Measurements from ENCODE around the gene MASP1.
"Not testable (repeated sequence)": the region's sequence is repeated elsewhere in the genome, so short reads cannot be mapped to it uniquely, and the experiment has no call there.

MASP1 gene

GRCh38 chr3:187247398-187247797 lies 44.1 kb downstream of the MASP1 start:
- no peak overlapping the region for H3K4me3 ChIP-seq (ENCODE audit: low read depth, low read length)
- no peak for TF ChIP-seq CTCF (IDR thresholded peaks at IDR 0.05; ENCODE audit: low read depth, low read length)

DNA sequence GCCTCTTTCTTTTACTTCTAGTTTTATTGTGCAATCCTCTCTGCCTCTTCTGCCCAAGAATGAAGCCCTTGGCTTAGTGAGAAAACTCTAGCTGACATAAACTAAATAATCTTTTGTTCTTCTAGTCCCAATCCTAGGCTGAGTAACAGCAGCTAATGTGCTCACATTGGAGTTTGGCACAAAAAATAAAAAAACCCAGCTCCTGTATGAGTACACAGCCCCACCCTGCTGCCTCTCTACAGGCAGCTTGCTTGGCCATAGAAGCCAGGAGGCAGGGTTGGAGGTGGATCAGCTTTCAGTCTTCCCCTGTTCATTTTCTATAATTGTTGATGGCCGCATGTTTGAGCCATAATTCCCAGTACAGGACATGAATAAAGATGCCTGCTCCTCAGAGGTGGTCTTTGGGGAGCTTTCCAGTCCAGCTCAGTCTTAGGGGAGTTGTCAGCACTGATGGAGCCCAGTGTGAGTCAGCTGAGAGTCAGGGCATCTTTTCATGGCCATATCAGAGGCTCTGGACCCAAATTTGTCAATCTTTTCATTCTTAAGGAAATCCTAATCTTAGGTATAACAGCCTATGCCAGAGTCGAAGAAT lies 47.5 kb downstream of the MASP1 start:
- H3K4me3 ChIP-seq (ENCODE audit: low read depth, low read length), result no peak overlapping the region
- no peak for TF ChIP-seq CTCF (IDR thresholded peaks at IDR 0.05; ENCODE audit: low read depth, low read length)

- no peak overlapping the region for H3K4me3 ChIP-seq (ENCODE audit: low read depth, low read length)
- TF ChIP-seq CTCF (IDR thresholded peaks at IDR 0.05; ENCODE audit: low read depth, low read length), result no peak
Observed at GRCh38 chr3:187242900-187243299, 48.6 kb downstream of the MASP1 start.

DNA sequence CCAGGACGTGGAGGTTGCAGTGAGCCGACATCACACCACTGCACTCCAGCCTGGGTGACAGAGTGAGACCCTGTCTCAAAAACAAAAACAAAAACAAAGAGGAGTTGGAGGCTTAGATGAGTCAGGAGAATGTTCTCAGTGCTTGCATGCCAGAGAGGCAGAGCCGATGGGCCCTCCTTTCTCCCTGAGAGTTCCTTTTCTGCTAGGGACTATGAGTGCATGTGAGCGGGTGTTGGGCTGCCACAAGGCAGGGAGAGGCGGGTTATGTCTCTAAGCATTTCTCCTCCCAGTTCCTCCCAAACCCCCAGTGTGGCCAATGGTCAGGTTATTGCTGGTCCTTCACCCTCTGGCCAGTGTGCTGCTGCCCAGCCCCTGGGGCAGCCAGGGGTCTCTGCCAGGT lies 49.1 kb downstream of the MASP1 start:
- no peak overlapping the region for H3K4me3 ChIP-seq (ENCODE audit: low read depth, low read length)
- no peak for TF ChIP-seq CTCF (IDR thresholded peaks at IDR 0.05; ENCODE audit: low read depth, low read length)

- not testable (repeated sequence) for H3K4me3 ChIP-seq (ENCODE audit: low read depth, low read length)
Observed at GRCh38 chr3:187238835-187239234, 52.7 kb downstream of the MASP1 start.

DNA sequence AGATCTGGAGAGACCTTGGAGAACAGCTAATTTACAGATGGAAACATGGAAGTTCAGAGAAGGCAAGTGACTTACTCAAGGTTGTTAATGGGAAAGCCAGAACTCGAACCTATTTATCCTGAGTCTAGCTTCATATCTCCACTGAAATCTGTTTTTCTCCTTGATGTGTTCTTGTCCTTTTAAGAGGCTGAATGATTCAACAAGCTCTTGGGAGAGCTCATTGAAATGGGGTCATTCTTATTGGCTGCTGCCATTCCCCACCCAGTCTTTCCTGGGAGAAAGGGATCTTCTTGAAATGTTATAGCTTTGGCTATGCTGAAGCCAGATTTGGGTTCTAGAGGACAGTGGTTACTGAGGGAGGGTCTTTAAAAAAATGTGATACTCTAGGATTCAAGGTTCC lies 53.3 kb downstream of the MASP1 start:
- no peak overlapping the region for H3K4me3 ChIP-seq (ENCODE audit: low read depth, low read length)
- no peak for TF ChIP-seq CTCF (IDR thresholded peaks at IDR 0.05; ENCODE audit: low read depth, low read length)

DNA sequence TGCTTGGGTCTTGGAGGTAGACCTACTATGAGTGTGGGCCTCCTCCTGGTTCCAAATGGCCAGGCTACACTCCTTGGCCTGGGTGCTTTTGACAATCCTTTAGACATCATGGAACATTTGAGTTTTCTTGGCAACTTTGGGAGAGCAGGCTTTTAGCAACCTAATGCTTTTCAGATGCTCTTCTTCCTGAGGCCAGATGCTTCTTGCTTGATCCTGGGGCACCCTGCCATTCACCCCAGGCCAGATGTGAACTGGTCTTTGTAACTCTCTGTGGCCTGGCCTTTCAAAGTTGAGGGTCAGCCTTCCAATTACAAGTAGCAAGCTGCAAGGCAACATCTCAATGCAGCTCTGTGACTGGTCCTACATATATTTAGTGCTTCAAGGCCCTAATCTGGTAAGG lies 53.8 kb downstream of the MASP1 start:
- no peak overlapping the region for H3K4me3 ChIP-seq (ENCODE audit: low read depth, low read length)
- no peak for TF ChIP-seq CTCF (IDR thresholded peaks at IDR 0.05; ENCODE audit: low read depth, low read length)

DNA sequence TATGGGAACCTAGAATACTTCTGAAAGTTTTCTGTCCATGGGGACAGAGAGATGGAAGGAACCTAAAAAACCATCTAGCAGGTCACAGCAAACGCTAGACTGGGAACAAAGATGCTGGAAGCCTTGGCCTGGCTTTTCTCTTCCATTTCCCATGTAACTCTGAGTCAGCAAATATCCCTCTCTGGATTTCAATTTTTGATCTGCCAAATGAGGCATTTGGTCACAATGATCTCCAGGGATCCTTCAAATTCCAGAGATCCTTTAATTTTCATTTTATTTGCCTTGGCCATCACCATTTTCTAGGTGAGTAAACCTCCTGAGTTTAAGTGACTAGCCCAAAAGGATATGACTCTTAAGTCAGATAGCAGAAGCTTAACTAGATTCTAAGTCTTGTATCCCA lies 54.6 kb downstream of the MASP1 start:
- no peak overlapping the region for H3K4me3 ChIP-seq (ENCODE audit: low read depth, low read length)
- TF ChIP-seq CTCF (IDR thresholded peaks at IDR 0.05; ENCODE audit: low read depth, low read length), result no peak
